Adipose tissue (tissue), 3 donors: Measurements from ENCODE around the gene PER1. TPM values are rescaled to one million over a fixed set of nuclear protein-coding genes. Genes with fewer than 3 reads are reported as not detected.
"Not testable (repeated sequence)": the region's sequence is repeated elsewhere in the genome, so short reads cannot be mapped to it uniquely, and the experiment has no call there.

Experiments
- H3K27ac ChIP-seq: one replicate; pipeline ENCODE4 v1.5.1; 2013; ENCODE audit warnings: low read depth, low read length
- WGBS, 3 donors: extraction: QIAGEN DNeasy Blood & Tissue Kit; methylation state at CpG; one replicate each; pipeline ENCODE4 v1.1.7; 2013; 5-methylcytosine and 5-hydroxymethylcytosine counted together
- polyA plus RNA-seq, 3 donors: library from polyadenylated mRNA; stranded (reverse); fragments of 200-250 nt; gene quantifications; one replicate each; pipeline ENCODE4 v1.2.3, GENCODE V29; 2013
- donor health status: healthy with polysubstance abuse.
- donor health status: Bipolar disorder and iron deficiency.
- donor health status: healthy.

PER1 gene
- polyA plus RNA-seq, 3 donors: 89.7 to 239 (median 142) TPM

GRCh38 chr17:8173056-8173870 lies 21.1 kb upstream of the PER1 start:
- H3K27ac ChIP-seq: peak overlapping the region; percentile 87

GRCh38 chr17:8170186-8170585 lies 18.0 kb upstream of the PER1 start:
- not testable (repeated sequence) for H3K27ac ChIP-seq
- WGBS, 3 donors: 92 to 93% (median 92%) methylated on average over 19 of the region's 19 CpGs

More at GRCh38 chr17:8173056-8173870, 21.1 kb upstream of the PER1 start:
- 0% methylated on average over 23 of the region's 23 CpGs for WGBS, 3 donors

- WGBS, 3 donors: 79 to 88% (median 88%) methylated on average over 3 of the region's 3 CpGs
- no peak overlapping the region for H3K27ac ChIP-seq
These were observed 15.3 kb upstream of the PER1 start for GRCh38 chr17:8167526-8167925.

GRCh38 chr17:8166731-8167130 lies 14.5 kb upstream of the PER1 start:
- 93 to 95% (median 94%) methylated on average over 6 of the region's 6 CpGs for WGBS, 3 donors
- no peak overlapping the region for H3K27ac ChIP-seq

- no peak overlapping the region for H3K27ac ChIP-seq
These were observed 12.6 kb upstream of the PER1 start for GRCh38 chr17:8164815-8165131.

GRCh38 chr17:8163978-8164814 lies 12.0 kb upstream of the PER1 start:
- WGBS, 3 donors: 18 to 23% (median 19%) methylated on average over 13 of the region's 13 CpGs
- no peak overlapping the region for H3K27ac ChIP-seq

More at GRCh38 chr17:8164815-8165131, 12.6 kb upstream of the PER1 start:
- 72 to 80% (median 79%) methylated on average over 6 of the region's 6 CpGs for WGBS, 3 donors

- H3K27ac ChIP-seq: peak overlapping the region; percentile 68
- 12 to 18% (median 13%) methylated on average over 23 to 40 of the region's 55 CpGs for WGBS, 3 donors
These were observed 11.1 kb upstream of the PER1 start for GRCh38 chr17:8162997-8163977.

- H3K27ac ChIP-seq: peak within 1 kb of the TSS; percentile 68
- 0 to 1% (median 0%) methylated on average over 48 to 62 of the region's 75 CpGs for WGBS, 3 donors
These were observed 10.2 kb upstream of the PER1 start, which contains the start of gene VAMP2 for GRCh38 chr17:8162233-8162996. Gene VAMP2, minus strand, starts transcription at chr17:8162948. Its CDS starts 69 bp downstream, at chr17:8162879.

- H3K27ac ChIP-seq: peak overlapping the region; percentile 68
- 40 to 59% (median 58%) methylated on average over 19 of the region's 19 CpGs for whole genome bisulfite sequencing, 3 donors
These were observed 9.4 kb upstream of the PER1 start for GRCh38 chr17:8161289-8162232.

- 48 to 55% (median 53%) methylated on average over 5 of the region's 5 CpGs for WGBS, 3 donors
- H3K27ac ChIP-seq: no peak overlapping the region
These were observed 8.6 kb upstream of the PER1 start for GRCh38 chr17:8160741-8161221.

- 55 to 73% (median 62%) methylated on average over 3 to 4 of the region's 4 CpGs for WGBS, 3 donors
- no peak overlapping the region for H3K27ac ChIP-seq
These were observed 8.0 kb upstream of the PER1 start for GRCh38 chr17:8160224-8160577.

- WGBS, 3 donors: 77 to 81% (median 80%) methylated on average over 4 of the region's 4 CpGs
- H3K27ac ChIP-seq: no peak overlapping the region
These were observed 7.4 kb upstream of the PER1 start for GRCh38 chr17:8159459-8160223.

GRCh38 chr17:8159032-8159400 lies 6.8 kb upstream of the PER1 start:
- 54 to 64% (median 60%) methylated on average over 3 of the region's 3 CpGs for WGBS, 3 donors
- H3K27ac ChIP-seq: no peak overlapping the region

GRCh38 chr17:8158267-8159031 lies 6.2 kb upstream of the PER1 start:
- 39 to 46% (median 42%) methylated on average over 20 of the region's 20 CpGs for WGBS, 3 donors
- no peak overlapping the region for H3K27ac ChIP-seq

GRCh38 chr17:8156246-8156992 lies 4.2 kb upstream of the PER1 start:
- H3K27ac ChIP-seq: peak overlapping the region; percentile 96
- 0% methylated on average over 59 of the region's 59 CpGs for WGBS, 3 donors
